Measurements from ENCODE around the gene EN2. TPM values are rescaled to one million over a fixed set of nuclear protein-coding genes. Genes with fewer than 3 reads are reported as not detected.
A peak's percentile ranks its signal among the peaks of the same experiment; 100 is the strongest.

Gene EN2
- total and polyA plus RNA-seq, 2 donors (not counting 1 experiment from before 2014, with no cell fraction given), result not detected

GRCh38 chr7:155483868-155484325, 26.0 kb downstream of the EN2 start:
- DNase-seq (no peak), ATAC-seq (ENCODE audit: low read depth) (no peak)
- TF ChIP-seq, protein P1, sequence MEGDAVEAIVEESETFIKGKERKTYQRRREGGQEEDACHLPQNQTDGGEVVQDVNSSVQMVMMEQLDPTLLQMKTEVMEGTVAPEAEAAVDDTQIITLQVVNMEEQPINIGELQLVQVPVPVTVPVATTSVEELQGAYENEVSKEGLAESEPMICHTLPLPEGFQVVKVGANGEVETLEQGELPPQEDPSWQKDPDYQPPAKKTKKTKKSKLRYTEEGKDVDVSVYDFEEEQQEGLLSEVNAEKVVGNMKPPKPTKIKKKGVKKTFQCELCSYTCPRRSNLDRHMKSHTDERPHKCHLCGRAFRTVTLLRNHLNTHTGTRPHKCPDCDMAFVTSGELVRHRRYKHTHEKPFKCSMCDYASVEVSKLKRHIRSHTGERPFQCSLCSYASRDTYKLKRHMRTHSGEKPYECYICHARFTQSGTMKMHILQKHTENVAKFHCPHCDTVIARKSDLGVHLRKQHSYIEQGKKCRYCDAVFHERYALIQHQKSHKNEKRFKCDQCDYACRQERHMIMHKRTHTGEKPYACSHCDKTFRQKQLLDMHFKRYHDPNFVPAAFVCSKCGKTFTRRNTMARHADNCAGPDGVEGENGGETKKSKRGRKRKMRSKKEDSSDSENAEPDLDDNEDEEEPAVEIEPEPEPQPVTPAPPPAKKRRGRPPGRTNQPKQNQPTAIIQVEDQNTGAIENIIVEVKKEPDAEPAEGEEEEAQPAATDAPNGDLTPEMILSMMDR (IDR thresholded peaks at IDR 0.05), result no peak
- no peak for TF ChIP-seq EZH2 (IDR thresholded peaks at IDR 0.05; ENCODE audit: borderline replicate concordance, insufficient read depth, low read depth, low read length, poor library complexity, severe bottlenecking)
- ChIA-PET POLR2A (no interaction called here), CTCF (no interaction called here)
- Histone ChIP-seq H3K4me3 (ENCODE audit: control extremely low read depth in 1 of 5, extremely low read depth in 1 of 5, insufficient read depth in 1 of 5, low read depth in 2 of 5, low read length in 4 of 5) (no peak overlapping the region), H3K27ac (ENCODE audit: low read length in 2 of 2) (no peak overlapping the region), H3K4me2 (replicated peaks; ENCODE audit: low read depth, low read length, poor library complexity, severe bottlenecking) (peak overlapping the region; percentile 17), H2AFZ (ENCODE audit: insufficient read depth, low read depth, low read length, poor library complexity, severe bottlenecking) (no peak overlapping the region), H3K9ac (ENCODE audit: low read length) (no peak overlapping the region), H3K27me3 (replicated peaks in 1 of 4; ENCODE audit: control extremely low read depth in 1 of 4, control insufficient read depth in 3 of 4, insufficient read depth in 4 of 4, low read length in 3 of 4) (peaks cover 0 to 38% (median 6%) of the 10 kb centered on the region in 4 experiments), H4K20me1 (ENCODE audit: control insufficient read depth, insufficient read depth, low read length, poor library complexity, severe bottlenecking) (no peaks in the 10 kb centered on the region), H3K79me2 (ENCODE audit: control insufficient read depth, insufficient read depth, low read length) (no peaks in the 10 kb centered on the region), H3K9me3 (ENCODE audit: control extremely low read depth in 1 of 3, control insufficient read depth in 2 of 3, insufficient read depth in 1 of 3, low read length in 2 of 3) (peaks cover 0 to 11% (median 0%) of the 10 kb centered on the region in 3 donors), H3K4me1 (ENCODE audit: control insufficient read depth in 2 of 2, insufficient read depth in 2 of 2, low read length in 2 of 2) (peaks cover under 1 to 2% of the 10 kb centered on the region in 2 donors), H3K36me3 (replicated peaks in 1 of 2; ENCODE audit: control extremely low read depth in 1 of 2, control insufficient read depth in 1 of 2, extremely low read depth in 1 of 2, insufficient read depth in 2 of 2, low read length in 1 of 2) (no peaks in the 10 kb centered on the region)
- Mint-ChIP-seq H3K4me1 (peaks cover 5% of the 10 kb centered on the region), H3K27me3 (peaks cover 43% of the 10 kb centered on the region), H3K27ac (no peak overlapping the region), H3K4me3 (no peak overlapping the region), H3K9me3 (ENCODE audit: insufficient read depth) (no peaks in the 10 kb centered on the region)
- WGBS (ENCODE audit: insufficient coverage), result 92% methylated on average over 14 of the region's 16 CpGs
- intact Hi-C loops (cut with micrococcal nuclease), result no loop called here

DNA sequence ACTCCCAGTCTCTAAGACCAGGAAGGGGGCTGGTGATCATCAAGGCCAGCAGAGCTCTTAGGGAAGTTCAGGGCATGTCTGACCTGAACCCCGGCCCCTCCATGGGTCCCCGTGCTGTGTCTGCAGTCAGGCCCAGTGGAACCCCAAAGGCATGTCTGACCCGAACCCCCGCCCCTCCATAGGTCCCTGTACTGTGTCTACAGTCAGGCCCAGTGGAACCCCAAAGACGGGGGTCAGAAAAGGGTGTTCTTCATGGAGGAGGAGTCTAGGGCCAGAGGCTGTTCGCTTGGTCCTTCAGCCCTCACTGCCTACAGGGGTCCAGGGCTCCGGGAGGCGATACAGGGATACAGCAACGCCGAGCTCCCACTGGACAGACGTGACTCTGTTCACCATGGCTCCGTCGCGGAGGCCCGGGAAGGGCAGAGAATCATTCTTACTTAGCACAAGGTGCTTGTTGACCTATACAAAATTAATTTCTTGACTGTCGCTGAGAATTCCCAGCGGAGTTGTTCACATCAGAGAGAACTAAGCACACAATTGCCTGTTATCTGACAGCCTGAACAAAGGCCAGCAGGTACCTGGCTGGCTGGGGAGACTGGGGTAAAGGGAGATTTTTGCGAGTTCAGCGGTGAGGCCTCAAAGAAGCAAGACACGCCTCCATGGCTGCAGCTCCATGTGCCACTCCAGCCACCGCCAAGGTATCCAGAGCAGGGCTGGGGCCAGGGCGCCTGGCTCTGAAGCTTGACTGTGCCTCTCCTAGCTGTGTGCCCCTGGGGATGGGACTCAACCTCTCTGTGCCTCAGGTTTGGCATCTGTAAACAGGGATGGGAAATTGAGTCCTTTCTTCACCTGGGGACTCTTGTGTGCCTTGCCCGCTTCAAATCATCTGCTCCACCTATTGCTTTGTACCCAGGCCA, 26.8 kb downstream of the EN2 start:
- H3K27ac Mint-ChIP-seq, result no peak overlapping the region
- Histone ChIP-seq H3K79me2 (ENCODE audit: control insufficient read depth, insufficient read depth, low read length) (no peaks in the 10 kb centered on the region), H3K27me3 (replicated peaks in 1 of 4; ENCODE audit: control extremely low read depth in 1 of 4, control insufficient read depth in 3 of 4, insufficient read depth in 4 of 4, low read length in 3 of 4) (peaks cover 0 to 35% (median 5%) of the 10 kb centered on the region in 4 experiments), H3K4me2 (replicated peaks; ENCODE audit: low read depth, low read length, poor library complexity, severe bottlenecking) (no peak overlapping the region), H3K27ac (ENCODE audit: low read length in 2 of 2) (no peak overlapping the region), H2AFZ (ENCODE audit: insufficient read depth, low read depth, low read length, poor library complexity, severe bottlenecking) (no peak overlapping the region), H4K20me1 (ENCODE audit: control insufficient read depth, insufficient read depth, low read length, poor library complexity, severe bottlenecking) (no peaks in the 10 kb centered on the region), H3K4me1 (ENCODE audit: control insufficient read depth in 2 of 2, insufficient read depth in 2 of 2, low read length in 2 of 2) (peaks cover 9 to 10% of the 10 kb centered on the region in 2 donors), H3K36me3 (replicated peaks in 1 of 2; ENCODE audit: control extremely low read depth in 1 of 2, control insufficient read depth in 1 of 2, extremely low read depth in 1 of 2, insufficient read depth in 2 of 2, low read length in 1 of 2) (no peaks in the 10 kb centered on the region), H3K9ac (ENCODE audit: low read length) (no peak overlapping the region), H3K4me3 (ENCODE audit: control extremely low read depth in 1 of 5, extremely low read depth in 1 of 5, insufficient read depth in 1 of 5, low read depth in 2 of 5, low read length in 4 of 5) (no peak overlapping the region), H3K9me3 (ENCODE audit: control extremely low read depth in 1 of 3, control insufficient read depth in 2 of 3, insufficient read depth in 1 of 3, low read length in 2 of 3) (peaks cover 0 to 11% (median 0%) of the 10 kb centered on the region in 3 donors)
- no peak for ATAC-seq (ENCODE audit: low read depth)
- peaks cover 9% of the 10 kb centered on the region for H3K4me1 Mint-ChIP-seq
- POLR2A ChIA-PET, result no interaction called here
- intact Hi-C loops (cut with micrococcal nuclease), result no loop called here
- peaks cover 40% of the 10 kb centered on the region for H3K27me3 Mint-ChIP-seq
- CTCF ChIA-PET, result interaction anchor here (0.5 kb wide), 1 partner anchor 116 kb away, joined by 3 read pairs; no protein-coding TSS in a partner anchor
- TF ChIP-seq, protein P1 (IDR thresholded peaks at IDR 0.05), result no peak
- TF ChIP-seq EZH2 (IDR thresholded peaks at IDR 0.05; ENCODE audit: borderline replicate concordance, insufficient read depth, low read depth, low read length, poor library complexity, severe bottlenecking), result no peak
- 94% methylated on average over 22 of the region's 23 CpGs for WGBS (ENCODE audit: insufficient coverage)
- H3K9me3 Mint-ChIP-seq (ENCODE audit: insufficient read depth), result no peaks in the 10 kb centered on the region
- no peak overlapping the region for H3K4me3 Mint-ChIP-seq
- DNase-seq, result no peak
